ENCODE data around the gene PRR20G.
"Not testable (repeated sequence)": the region's sequence is repeated elsewhere in the genome, so short reads cannot be mapped to it uniquely, and the experiment has no call there.

Gene PRR20G

DNA sequence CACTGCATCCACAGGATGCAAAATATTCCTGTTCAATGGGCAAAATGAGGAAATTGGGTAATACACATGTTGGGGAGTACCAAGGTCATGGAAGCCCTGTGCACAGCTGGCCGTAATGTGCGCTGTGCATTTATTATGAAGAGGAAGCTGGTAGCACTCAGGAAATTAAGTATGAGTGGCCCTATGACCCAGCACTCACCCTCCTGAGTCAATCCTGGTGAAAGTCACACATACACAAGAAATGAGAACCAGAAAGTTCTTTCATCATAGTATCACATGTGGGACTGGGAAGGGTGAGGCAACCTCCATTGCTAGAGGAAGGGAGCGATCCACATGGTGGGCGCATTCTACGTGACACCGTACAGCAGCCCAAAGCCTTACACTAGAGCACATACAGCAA lies 11.4 kb upstream of the PRR20G start:
- Histone ChIP-seq H3K27me3 (ENCODE audit: control insufficient read depth, insufficient read depth, low read length) (peaks cover 17% of the 10 kb centered on the region; the same call in 1 of the 2 replicates), H3K4me1 (ENCODE audit: control insufficient read depth, insufficient read depth, low read length) (no peaks in the 10 kb centered on the region), H3K9ac (ENCODE audit: low read length) (no peak overlapping the region), H3K36me3 (ENCODE audit: control insufficient read depth, insufficient read depth, low read length) (no peaks in the 10 kb centered on the region), H3K4me3 (ENCODE audit: low read depth, low read length) (no peak overlapping the region), H3K27ac (ENCODE audit: low read depth, low read length) (no peak overlapping the region), H3K9me3 (ENCODE audit: control insufficient read depth, insufficient read depth, low read depth, low read length) (no peaks in the 10 kb centered on the region)

DNA sequence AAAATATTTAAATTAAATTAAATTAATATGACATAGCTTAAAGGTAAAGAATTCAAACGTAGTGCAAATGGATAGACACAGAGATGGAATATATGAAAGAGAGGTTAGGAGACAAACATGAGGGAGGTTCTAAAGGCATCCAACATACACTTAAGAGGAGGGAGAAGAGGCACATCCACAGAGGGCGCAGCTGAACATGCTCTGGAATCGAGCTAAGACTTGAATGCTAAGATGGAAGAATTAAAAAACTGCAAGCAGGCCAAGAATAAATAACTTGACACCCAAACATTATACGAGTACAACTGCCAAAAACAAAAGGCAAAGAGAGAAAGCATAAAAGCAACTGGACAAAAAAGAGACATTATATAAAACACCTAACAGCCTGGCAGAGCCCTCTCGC lies 9.1 kb upstream of the PRR20G start:
- no peak overlapping the region for H3K27ac ChIP-seq (ENCODE audit: low read depth, low read length)
- no peaks in the 10 kb centered on the region for H3K36me3 ChIP-seq (ENCODE audit: control insufficient read depth, insufficient read depth, low read length)
- H3K27me3 ChIP-seq (ENCODE audit: control insufficient read depth, insufficient read depth, low read length): peaks cover 14% of the 10 kb centered on the region; the same call in 1 of the 2 replicates
- H3K9ac ChIP-seq (ENCODE audit: low read length): no peak overlapping the region
- no peaks in the 10 kb centered on the region for H3K9me3 ChIP-seq (ENCODE audit: control insufficient read depth, insufficient read depth, low read depth, low read length)
- no peak overlapping the region for H3K4me3 ChIP-seq (ENCODE audit: low read depth, low read length)
- no peaks in the 10 kb centered on the region for H3K4me1 ChIP-seq (ENCODE audit: control insufficient read depth, insufficient read depth, low read length)

DNA sequence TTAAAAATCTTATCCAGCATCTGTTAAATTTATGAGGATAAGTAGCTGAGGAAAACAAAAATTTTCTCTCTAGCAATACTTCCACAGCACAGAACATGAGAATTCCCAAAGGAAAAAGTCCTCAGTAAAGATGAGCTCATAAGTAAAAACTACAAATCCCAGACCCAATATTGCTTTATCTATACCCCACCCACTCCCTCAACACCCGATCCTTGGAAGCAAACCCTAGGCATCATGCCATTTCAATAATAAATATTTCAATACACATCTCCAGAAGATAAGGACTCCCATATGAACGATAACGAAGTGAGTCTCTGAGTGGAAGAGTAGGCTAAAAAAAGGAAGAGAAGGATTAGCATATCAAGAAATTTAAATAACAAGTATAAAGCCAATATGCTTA lies 8.3 kb upstream of the PRR20G start:
- no peaks in the 10 kb centered on the region for H3K4me1 ChIP-seq (ENCODE audit: control insufficient read depth, insufficient read depth, low read length)
- H3K27ac ChIP-seq (ENCODE audit: low read depth, low read length): no peak overlapping the region
- H3K9me3 ChIP-seq (ENCODE audit: control insufficient read depth, insufficient read depth, low read depth, low read length): no peaks in the 10 kb centered on the region
- H3K36me3 ChIP-seq (ENCODE audit: control insufficient read depth, insufficient read depth, low read length): no peaks in the 10 kb centered on the region
- H3K9ac ChIP-seq (ENCODE audit: low read length): no peak overlapping the region
- H3K27me3 ChIP-seq (ENCODE audit: control insufficient read depth, insufficient read depth, low read length): peaks cover 9% of the 10 kb centered on the region; the same call in 1 of the 2 replicates
- no peak overlapping the region for H3K4me3 ChIP-seq (ENCODE audit: low read depth, low read length)

DNA sequence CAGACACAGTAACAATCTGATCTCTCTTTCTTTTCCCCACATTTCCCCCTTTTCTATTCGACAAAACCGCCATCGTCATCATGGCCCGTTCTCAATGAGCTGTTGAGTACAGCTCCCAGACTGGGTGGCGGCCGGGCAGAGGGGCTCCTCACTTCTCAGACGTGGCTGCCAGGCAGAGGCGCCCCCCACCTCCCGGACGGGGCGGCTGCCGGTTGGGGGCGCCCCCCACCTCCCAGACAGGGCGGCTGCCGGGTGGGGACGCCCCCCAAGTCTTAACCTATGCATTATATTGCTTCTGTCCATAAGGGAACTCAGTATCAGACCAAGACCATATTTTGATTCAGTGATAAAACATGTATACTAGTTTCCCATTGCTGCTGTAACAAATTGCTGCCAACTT lies 5.8 kb upstream of the PRR20G start:
- not testable (repeated sequence) for H3K36me3 ChIP-seq (ENCODE audit: control insufficient read depth, insufficient read depth, low read length); H3K4me3 ChIP-seq (ENCODE audit: low read depth, low read length); H3K27ac ChIP-seq (ENCODE audit: low read depth, low read length); H3K4me1 ChIP-seq (ENCODE audit: control insufficient read depth, insufficient read depth, low read length); H3K9me3 ChIP-seq (ENCODE audit: control insufficient read depth, insufficient read depth, low read depth, low read length); H3K9ac ChIP-seq (ENCODE audit: low read length); H3K27me3 ChIP-seq (ENCODE audit: control insufficient read depth, insufficient read depth, low read length)

DNA sequence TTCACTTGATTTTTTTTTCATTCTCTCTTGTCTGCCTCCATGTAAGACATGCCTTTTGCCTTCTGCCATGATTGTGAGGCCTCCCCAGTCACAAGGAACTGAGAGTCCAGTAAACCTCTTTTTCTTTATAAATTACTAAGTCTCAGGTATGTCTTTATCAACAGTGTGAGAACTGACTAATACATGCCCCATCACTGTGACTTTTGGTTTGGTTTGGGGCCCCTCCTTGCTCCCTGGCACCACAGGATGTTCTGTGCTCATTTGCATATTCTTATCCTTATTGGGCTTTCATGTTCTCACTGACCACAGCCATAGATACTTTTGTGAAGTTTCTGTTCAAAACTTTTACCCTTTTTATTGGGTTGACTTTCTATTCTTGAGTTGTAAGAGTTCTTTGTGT lies 3.8 kb upstream of the PRR20G start:
- no peak overlapping the region for H3K9ac ChIP-seq (ENCODE audit: low read length)
- peaks cover 5% of the 10 kb centered on the region; the same call in 1 of the 2 replicates for H3K9me3 ChIP-seq (ENCODE audit: control insufficient read depth, insufficient read depth, low read depth, low read length)
- no peaks in the 10 kb centered on the region for H3K36me3 ChIP-seq (ENCODE audit: control insufficient read depth, insufficient read depth, low read length)
- no peak overlapping the region for H3K4me3 ChIP-seq (ENCODE audit: low read depth, low read length)
- no peak overlapping the region for H3K27ac ChIP-seq (ENCODE audit: low read depth, low read length)
- no peaks in the 10 kb centered on the region for H3K4me1 ChIP-seq (ENCODE audit: control insufficient read depth, insufficient read depth, low read length)
- H3K27me3 ChIP-seq (ENCODE audit: control insufficient read depth, insufficient read depth, low read length): no peaks in the 10 kb centered on the region

DNA sequence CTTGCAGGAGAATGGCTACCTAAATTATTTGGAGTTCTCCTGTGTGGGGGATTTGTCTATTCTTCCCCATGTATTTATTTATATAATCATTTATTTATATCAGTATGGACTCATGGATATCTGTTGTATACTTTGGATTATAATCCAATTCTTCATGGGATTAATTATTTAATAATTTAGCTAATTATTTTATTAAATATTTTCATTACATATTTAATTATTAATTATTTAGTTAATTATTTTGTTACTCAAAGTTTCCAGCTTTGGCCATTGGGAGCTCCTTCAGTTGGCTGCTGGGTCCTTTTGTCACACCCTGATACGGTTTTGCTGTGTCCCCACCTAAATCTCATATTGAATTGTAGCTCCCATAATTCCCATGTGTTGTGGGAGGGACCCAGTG lies 3.3 kb upstream of the PRR20G start:
- Histone ChIP-seq H3K4me3 (ENCODE audit: low read depth, low read length) (no peak overlapping the region), H3K9ac (ENCODE audit: low read length) (no peak overlapping the region), H3K9me3 (ENCODE audit: control insufficient read depth, insufficient read depth, low read depth, low read length) (peaks cover 5% of the 10 kb centered on the region; the same call in 1 of the 2 replicates), H3K27me3 (ENCODE audit: control insufficient read depth, insufficient read depth, low read length) (no peaks in the 10 kb centered on the region), H3K27ac (ENCODE audit: low read depth, low read length) (no peak overlapping the region), H3K4me1 (ENCODE audit: control insufficient read depth, insufficient read depth, low read length) (no peaks in the 10 kb centered on the region), H3K36me3 (ENCODE audit: control insufficient read depth, insufficient read depth, low read length) (no peaks in the 10 kb centered on the region)

DNA sequence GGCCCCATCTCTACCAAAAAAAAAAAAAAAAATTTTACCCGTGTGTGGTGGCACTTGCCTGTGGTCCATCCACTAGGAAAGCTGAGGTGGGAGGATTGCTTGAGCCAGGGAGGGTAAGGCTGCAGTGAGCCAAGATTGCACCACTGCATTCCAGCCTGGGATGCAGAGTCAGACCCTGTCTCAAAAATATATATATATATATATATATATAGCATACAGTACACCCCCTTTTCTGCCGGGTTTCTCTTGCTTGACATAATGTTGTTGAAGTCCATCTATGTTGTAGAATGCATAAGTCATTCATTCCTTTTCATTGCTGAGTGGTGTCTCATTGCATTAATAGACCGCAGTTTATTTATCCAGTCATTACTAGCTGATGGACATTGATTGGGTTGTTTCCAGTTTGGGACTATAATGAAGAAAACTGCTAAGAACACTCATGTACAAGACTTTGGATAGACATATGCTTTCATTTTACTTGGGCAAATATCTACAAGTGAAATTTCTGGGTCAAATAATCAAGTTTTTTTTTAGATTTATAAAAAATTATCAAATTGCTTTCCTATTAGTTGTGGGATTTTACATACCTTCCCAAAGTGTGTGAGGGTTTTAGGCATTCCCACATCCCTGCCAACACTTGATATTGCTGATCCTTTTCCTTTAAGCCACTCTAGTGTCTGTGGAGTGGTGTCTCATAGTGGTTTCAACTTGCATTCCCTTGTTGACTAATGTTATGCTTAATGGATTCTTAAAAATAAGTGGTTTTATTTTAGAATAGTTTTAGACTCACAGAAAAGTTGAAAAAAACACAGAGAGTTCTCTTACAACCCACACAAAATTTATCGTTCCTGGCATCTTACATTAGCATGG lies 2.1 kb upstream of the PRR20G start:
- peaks cover 5% of the 10 kb centered on the region; the same call in 1 of the 2 replicates for H3K9me3 ChIP-seq (ENCODE audit: control insufficient read depth, insufficient read depth, low read depth, low read length)

DNA sequence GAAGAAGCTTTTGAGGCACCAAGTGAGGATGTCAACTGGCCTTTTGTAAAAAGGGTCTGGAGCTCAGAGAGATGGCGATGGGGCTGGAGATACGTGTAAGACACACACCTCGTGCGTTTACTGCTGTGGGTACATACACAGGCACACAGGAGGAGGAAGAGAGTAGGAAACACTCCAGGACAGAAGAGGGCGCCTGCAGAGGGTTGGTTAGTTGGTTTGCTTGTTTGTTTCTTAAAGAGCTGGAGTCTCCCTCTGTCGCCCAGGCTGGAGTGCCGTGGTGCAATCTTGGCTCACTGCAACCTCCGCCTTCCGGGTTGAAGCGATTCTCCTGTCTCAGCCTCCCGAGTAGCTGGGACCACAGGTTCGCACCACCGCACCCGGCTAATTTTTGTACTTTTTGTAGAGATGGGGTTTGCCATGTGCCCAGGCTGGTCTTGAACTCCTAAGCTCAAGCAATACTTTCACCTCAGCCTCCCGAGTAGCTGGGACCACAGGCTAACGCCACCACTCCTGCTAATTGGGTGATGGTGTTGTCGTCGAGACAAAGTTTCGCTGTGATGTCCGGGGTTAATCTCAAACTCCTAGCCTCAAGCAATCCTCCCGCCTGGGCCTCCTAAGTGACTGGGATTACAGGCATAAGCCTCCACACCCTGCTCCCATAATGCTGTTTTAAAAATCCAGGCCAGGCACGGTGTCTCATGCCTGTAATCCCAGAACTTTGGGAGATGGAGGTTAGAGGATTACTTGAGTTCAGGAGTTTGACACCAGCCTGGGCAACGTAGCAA lies 1.3 kb upstream of the PRR20G start:
- Histone ChIP-seq H3K9ac (ENCODE audit: low read length) (no peak overlapping the region), H3K4me1 (ENCODE audit: control insufficient read depth, insufficient read depth, low read length) (no peaks in the 10 kb centered on the region), H3K4me3 (ENCODE audit: low read depth, low read length) (no peak overlapping the region), H3K9me3 (ENCODE audit: control insufficient read depth, insufficient read depth, low read depth, low read length) (peaks cover 5% of the 10 kb centered on the region; the same call in 1 of the 2 replicates), H3K36me3 (ENCODE audit: control insufficient read depth, insufficient read depth, low read length) (no peaks in the 10 kb centered on the region), H3K27me3 (ENCODE audit: control insufficient read depth, insufficient read depth, low read length) (no peaks in the 10 kb centered on the region), H3K27ac (ENCODE audit: low read depth, low read length) (no peak overlapping the region)

More for the DNA sequence above, 2.1 kb upstream of the PRR20G start:
- Histone ChIP-seq H3K4me3 (ENCODE audit: low read depth, low read length) (no peak overlapping the region), H3K9ac (ENCODE audit: low read length) (no peak overlapping the region), H3K27ac (ENCODE audit: low read depth, low read length) (no peak overlapping the region), H3K36me3 (ENCODE audit: control insufficient read depth, insufficient read depth, low read length) (no peaks in the 10 kb centered on the region), H3K27me3 (ENCODE audit: control insufficient read depth, insufficient read depth, low read length) (no peaks in the 10 kb centered on the region), H3K4me1 (ENCODE audit: control insufficient read depth, insufficient read depth, low read length) (no peaks in the 10 kb centered on the region)

DNA sequence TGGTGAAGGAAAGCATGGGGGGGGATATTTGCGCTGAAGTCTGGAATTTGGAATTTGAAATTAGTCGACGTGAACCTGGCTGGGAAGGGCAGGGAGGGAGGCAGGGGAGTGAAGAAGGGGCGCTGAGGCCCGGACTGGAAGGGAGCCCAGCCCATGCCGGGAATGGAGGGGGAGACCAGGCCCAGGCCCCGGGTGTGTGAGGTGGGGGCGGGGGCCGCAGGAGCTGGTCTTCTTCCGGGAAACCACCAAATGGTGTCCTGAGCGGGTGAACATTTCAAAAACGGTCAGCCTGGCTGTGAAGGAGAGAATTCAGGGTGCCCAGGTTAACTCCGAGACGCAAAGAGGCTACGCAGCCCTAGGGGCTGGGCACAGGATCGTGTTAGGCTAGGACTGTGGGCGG lies 497 bp upstream of the PRR20G start:
- H3K9me3 ChIP-seq (ENCODE audit: control insufficient read depth, insufficient read depth, low read depth, low read length): peaks cover 5% of the 10 kb centered on the region; the same call in 1 of the 2 replicates
- no peak overlapping the region for H3K9ac ChIP-seq (ENCODE audit: low read length)
- H3K4me1 ChIP-seq (ENCODE audit: control insufficient read depth, insufficient read depth, low read length): no peaks in the 10 kb centered on the region
- H3K27me3 ChIP-seq (ENCODE audit: control insufficient read depth, insufficient read depth, low read length): no peaks in the 10 kb centered on the region
- H3K36me3 ChIP-seq (ENCODE audit: control insufficient read depth, insufficient read depth, low read length): no peaks in the 10 kb centered on the region
- H3K27ac ChIP-seq (ENCODE audit: low read depth, low read length): no peak overlapping the region
- H3K4me3 ChIP-seq (ENCODE audit: low read depth, low read length): no peak overlapping the region

DNA sequence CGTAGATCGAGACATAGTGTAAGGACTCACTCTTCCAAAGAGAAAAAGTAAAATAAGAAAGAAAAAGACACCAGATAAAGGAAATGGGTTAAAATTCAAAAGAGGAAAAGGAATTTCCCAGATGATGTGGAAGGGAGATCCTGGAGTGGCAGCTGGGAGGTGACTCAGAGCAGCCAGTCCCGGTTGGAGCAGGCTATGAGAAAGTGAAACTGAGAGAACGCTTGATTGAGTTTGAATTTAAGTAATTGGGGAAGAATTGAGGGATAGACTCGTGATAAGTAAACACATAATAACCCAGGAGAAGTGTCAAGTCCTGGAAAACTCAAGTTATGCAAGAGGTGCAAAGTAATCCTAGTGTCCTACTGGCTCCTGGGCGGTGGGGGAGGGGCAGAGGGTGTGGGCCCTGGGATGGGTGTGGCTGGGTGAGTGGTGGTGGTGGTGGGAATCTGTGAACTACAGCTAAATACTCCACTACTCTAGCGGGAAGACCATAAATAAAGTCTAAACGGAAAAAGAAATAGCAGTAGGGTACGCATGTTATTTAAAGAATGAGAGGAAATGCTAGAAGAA lies 1.2 kb downstream of the PRR20G start:
- H3K27me3 ChIP-seq (ENCODE audit: control insufficient read depth, insufficient read depth, low read length): no peaks in the 10 kb centered on the region
- H3K27ac ChIP-seq (ENCODE audit: low read depth, low read length): no peak overlapping the region
- no peaks in the 10 kb centered on the region for H3K36me3 ChIP-seq (ENCODE audit: control insufficient read depth, insufficient read depth, low read length)
- no peak overlapping the region for H3K4me3 ChIP-seq (ENCODE audit: low read depth, low read length)
- H3K9me3 ChIP-seq (ENCODE audit: control insufficient read depth, insufficient read depth, low read depth, low read length): peaks cover 13% of the 10 kb centered on the region; the same call in 1 of the 2 replicates
- no peaks in the 10 kb centered on the region for H3K4me1 ChIP-seq (ENCODE audit: control insufficient read depth, insufficient read depth, low read length)
- H3K9ac ChIP-seq (ENCODE audit: low read length): no peak overlapping the region

DNA sequence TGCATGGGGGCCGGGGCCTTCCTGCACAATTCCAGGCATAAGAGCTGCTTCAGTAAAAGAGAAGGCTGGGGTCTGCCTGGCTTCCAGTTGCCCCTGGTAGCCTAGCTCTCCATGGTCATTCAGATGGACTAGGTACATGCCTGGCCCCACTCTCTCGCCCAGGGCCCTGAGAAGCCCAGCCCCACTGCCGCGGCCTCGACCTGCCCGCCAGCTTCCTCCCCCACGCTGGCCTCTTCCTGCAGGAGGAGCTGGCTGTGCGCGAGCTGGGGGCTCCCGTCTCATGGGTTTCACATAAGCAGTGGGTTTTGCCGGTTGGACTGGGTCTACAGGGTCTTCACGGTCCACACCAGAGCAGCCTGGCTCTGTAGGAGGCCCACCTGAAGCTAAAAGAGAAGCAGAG lies 3.6 kb downstream of the PRR20G start:
- Histone ChIP-seq H3K27ac (ENCODE audit: low read depth, low read length) (no peak overlapping the region), H3K36me3 (ENCODE audit: control insufficient read depth, insufficient read depth, low read length) (no peaks in the 10 kb centered on the region), H3K27me3 (ENCODE audit: control insufficient read depth, insufficient read depth, low read length) (no peaks in the 10 kb centered on the region), H3K4me3 (ENCODE audit: low read depth, low read length) (no peak overlapping the region), H3K9ac (ENCODE audit: low read length) (no peak overlapping the region), H3K4me1 (ENCODE audit: control insufficient read depth, insufficient read depth, low read length) (no peaks in the 10 kb centered on the region), H3K9me3 (ENCODE audit: control insufficient read depth, insufficient read depth, low read depth, low read length) (peaks cover 13% of the 10 kb centered on the region; the same call in 1 of the 2 replicates)
